NCI-H187 treated with DMSO at 0.1 percent for 48 hours (cell line): Measurements from ENCODE around the gene LZIC.
"Not testable (repeated sequence)": the region's sequence is repeated elsewhere in the genome, so short reads cannot be mapped to it uniquely, and the experiment has no call there.

Source experiments
- DNase-seq: peaks from one replicate; lab custom pipeline; 2025; lab: John Stamatoyannopoulos, UW

Gene LZIC

GRCh38 chr1:9942939-9943788, at the start of gene LZIC, which contains the start of gene NMNAT1:
LZIC (minus strand) TSS chr1:9943391; CDS start chr1:9936619, 6,772 bp downstream.
NMNAT1 (plus strand) TSS chr1:9943475; CDS start chr1:9972074, 28,599 bp downstream.
- peak; percentile 50 for DNase-seq

GRCh38 chr1:9992910-9993309, 49.7 kb upstream of the LZIC start:
- DNase-seq: no peak

- DNase-seq: no peak
These were observed 47.8 kb upstream of the LZIC start for GRCh38 chr1:9990944-9991343.

GRCh38 chr1:9989773-9990172, 46.6 kb upstream of the LZIC start:
- DNase-seq: no peak

- no peak for DNase-seq
These were observed 41.8 kb upstream of the LZIC start for GRCh38 chr1:9985001-9985400.

GRCh38 chr1:9984253-9984652, 41.1 kb upstream of the LZIC start:
- no peak for DNase-seq

- DNase-seq: peak; percentile 90
These were observed 17.7 kb upstream of the LZIC start for GRCh38 chr1:9960706-9961562.

GRCh38 chr1:9960011-9960410, 16.8 kb upstream of the LZIC start:
- no peak for DNase-seq

GRCh38 chr1:9957726-9958125, 14.5 kb upstream of the LZIC start:
- no peak for DNase-seq

- no peak for DNase-seq
These were observed 3.1 kb upstream of the LZIC start for GRCh38 chr1:9946315-9946714.

- DNase-seq: no peak
These were observed 722 bp downstream of the LZIC start for GRCh38 chr1:9942399-9942938.

- no peak for DNase-seq
These were observed 13.5 kb downstream of the LZIC start for GRCh38 chr1:9929431-9930385.

GRCh38 chr1:9927259-9927658, 15.9 kb downstream of the LZIC start:
- DNase-seq: no peak

- DNase-seq: no peak
These were observed 20.8 kb downstream of the LZIC start for GRCh38 chr1:9922342-9922741.

GRCh38 chr1:9920606-9921005, 22.6 kb downstream of the LZIC start:
- no peak for DNase-seq

GRCh38 chr1:9917901-9918300, 25.3 kb downstream of the LZIC start:
- no peak for DNase-seq

- not testable (repeated sequence) for DNase-seq
These were observed 25.7 kb downstream of the LZIC start for GRCh38 chr1:9917495-9917894.

GRCh38 chr1:9916452-9916851, 26.7 kb downstream of the LZIC start:
- no peak for DNase-seq

GRCh38 chr1:9914610-9914937, 28.6 kb downstream of the LZIC start:
- DNase-seq: no peak

- DNase-seq: no peak
These were observed 30.8 kb downstream of the LZIC start for GRCh38 chr1:9912264-9912936.
